ENCODE data around the gene NAA15.

DNA sequence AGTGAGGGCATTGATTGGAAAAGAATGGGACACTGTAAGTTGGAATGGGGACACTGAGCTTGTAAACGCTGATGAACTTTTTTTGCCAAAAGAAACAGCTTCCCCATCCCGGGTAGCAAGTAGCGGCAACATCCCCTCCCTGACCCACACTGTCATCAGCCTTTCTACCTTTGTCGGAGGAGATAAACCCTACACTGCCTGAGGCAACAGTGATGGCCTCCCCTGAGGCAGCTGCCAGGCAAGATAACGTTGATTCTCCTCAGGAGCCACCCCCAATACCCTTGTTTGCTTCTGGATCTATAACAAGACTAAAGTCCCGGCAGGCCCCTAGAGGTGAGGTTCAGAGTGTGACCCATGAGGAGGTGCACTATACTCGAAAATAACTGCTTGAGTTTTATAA is 142.4 kb downstream of the NAA15 start:
- TF ChIP-seq, protein P1, sequence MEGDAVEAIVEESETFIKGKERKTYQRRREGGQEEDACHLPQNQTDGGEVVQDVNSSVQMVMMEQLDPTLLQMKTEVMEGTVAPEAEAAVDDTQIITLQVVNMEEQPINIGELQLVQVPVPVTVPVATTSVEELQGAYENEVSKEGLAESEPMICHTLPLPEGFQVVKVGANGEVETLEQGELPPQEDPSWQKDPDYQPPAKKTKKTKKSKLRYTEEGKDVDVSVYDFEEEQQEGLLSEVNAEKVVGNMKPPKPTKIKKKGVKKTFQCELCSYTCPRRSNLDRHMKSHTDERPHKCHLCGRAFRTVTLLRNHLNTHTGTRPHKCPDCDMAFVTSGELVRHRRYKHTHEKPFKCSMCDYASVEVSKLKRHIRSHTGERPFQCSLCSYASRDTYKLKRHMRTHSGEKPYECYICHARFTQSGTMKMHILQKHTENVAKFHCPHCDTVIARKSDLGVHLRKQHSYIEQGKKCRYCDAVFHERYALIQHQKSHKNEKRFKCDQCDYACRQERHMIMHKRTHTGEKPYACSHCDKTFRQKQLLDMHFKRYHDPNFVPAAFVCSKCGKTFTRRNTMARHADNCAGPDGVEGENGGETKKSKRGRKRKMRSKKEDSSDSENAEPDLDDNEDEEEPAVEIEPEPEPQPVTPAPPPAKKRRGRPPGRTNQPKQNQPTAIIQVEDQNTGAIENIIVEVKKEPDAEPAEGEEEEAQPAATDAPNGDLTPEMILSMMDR (IDR thresholded peaks at IDR 0.05; ENCODE audit: extremely low read depth in 1 of 2, insufficient read depth in 1 of 2, low read depth in 1 of 2, low read length in 2 of 2), result no peak
- no peak for TF ChIP-seq MYC (IDR thresholded peaks at IDR 0.05; ENCODE audit: low read depth, low read length)

Data from endothelial cell of umbilical vein (primary cell).